ENCODE results near the gene MARCHF3.

The MARCHF3 gene

DNA sequence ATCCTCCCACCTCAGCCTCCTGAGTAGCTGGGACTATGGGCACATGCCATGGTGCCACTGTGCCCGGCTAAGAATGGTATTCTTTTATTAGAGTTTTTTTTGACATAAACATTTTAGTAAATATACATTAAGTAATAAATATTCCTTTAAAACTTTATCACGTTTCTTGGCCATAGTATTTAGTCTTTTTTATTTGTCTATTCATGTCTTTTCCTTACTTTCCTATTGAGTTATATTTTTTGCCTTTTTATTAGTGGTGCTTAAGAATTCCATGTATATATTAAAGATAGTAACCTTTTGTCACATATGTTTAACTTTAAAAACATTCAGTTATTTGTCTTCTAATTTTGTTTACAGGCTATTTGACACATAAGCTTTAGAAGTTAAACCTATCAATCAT, 73.4 kb downstream of the MARCHF3 start:
- Histone ChIP-seq H3K27me3 (no peaks in the 10 kb centered on the region), H3K4me1 (no peaks in the 10 kb centered on the region), H3K27ac (no peak overlapping the region), H3K4me3 (no peak overlapping the region), H3K36me3 (no peaks in the 10 kb centered on the region), H3K9me3 (no peaks in the 10 kb centered on the region)
- intact Hi-C loops (cut with DNase I; ENCODE audit: low total_unique reads) = no loop called here
- DNase-seq = no peak
- TF ChIP-seq, protein P1, sequence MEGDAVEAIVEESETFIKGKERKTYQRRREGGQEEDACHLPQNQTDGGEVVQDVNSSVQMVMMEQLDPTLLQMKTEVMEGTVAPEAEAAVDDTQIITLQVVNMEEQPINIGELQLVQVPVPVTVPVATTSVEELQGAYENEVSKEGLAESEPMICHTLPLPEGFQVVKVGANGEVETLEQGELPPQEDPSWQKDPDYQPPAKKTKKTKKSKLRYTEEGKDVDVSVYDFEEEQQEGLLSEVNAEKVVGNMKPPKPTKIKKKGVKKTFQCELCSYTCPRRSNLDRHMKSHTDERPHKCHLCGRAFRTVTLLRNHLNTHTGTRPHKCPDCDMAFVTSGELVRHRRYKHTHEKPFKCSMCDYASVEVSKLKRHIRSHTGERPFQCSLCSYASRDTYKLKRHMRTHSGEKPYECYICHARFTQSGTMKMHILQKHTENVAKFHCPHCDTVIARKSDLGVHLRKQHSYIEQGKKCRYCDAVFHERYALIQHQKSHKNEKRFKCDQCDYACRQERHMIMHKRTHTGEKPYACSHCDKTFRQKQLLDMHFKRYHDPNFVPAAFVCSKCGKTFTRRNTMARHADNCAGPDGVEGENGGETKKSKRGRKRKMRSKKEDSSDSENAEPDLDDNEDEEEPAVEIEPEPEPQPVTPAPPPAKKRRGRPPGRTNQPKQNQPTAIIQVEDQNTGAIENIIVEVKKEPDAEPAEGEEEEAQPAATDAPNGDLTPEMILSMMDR (IDR thresholded peaks at IDR 0.05) = no peak

DNA sequence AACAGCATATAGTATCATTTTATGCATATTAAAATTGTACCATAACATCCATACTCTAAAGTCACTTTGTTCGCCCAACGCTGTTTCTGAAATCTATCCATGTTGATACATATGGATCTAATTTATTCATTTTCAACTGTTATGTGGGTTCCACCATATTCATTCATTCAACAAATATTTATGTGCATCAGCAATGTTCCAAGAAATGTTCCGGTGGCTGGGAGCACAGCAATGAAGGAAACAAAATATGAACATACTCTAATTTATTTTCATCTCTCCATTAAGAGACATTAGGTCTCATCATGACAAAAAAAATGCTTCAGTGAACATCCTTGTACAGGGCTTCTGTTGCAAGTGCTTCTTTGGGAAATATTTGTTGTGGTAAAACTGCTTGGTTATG, 75.4 kb downstream of the MARCHF3 start:
- intact Hi-C loops (cut with DNase I; ENCODE audit: low total_unique reads) = no loop called here

DNA sequence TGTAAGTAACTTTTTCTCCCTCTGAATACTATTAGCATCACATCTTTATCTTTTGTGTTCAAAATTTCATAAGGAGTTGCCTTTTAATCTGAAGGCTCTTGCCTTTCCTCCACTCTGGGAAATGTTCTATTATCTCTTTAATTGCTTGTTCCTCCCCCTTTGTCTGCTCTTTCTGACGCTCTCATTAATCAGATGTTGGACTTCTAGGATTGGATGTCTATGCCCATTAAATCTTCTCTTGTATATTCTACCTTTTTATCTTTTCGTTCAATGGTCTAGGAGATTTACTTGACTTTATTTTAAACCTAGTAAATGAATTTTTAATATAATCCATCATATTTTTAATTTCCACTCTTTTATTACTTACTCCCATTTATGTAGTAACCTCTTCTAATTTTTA, 76.7 kb downstream of the MARCHF3 start:
- intact Hi-C loops (cut with DNase I; ENCODE audit: low total_unique reads) = no loop called here
- Histone ChIP-seq H3K4me3 (no peak overlapping the region), H3K27me3 (no peaks in the 10 kb centered on the region), H3K36me3 (no peaks in the 10 kb centered on the region), H3K27ac (no peak overlapping the region), H3K4me1 (no peaks in the 10 kb centered on the region), H3K9me3 (no peaks in the 10 kb centered on the region)
- TF ChIP-seq, protein P1 (IDR thresholded peaks at IDR 0.05) = no peak
- no peak for DNase-seq

More for the DNA sequence above, 75.4 kb downstream of the MARCHF3 start:
- Histone ChIP-seq H3K9me3 (no peaks in the 10 kb centered on the region), H3K27me3 (no peaks in the 10 kb centered on the region), H3K4me3 (no peak overlapping the region), H3K36me3 (no peaks in the 10 kb centered on the region), H3K27ac (no peak overlapping the region), H3K4me1 (no peaks in the 10 kb centered on the region)
- TF ChIP-seq, protein P1 (IDR thresholded peaks at IDR 0.05) = no peak
- DNase-seq = no peak

DNA sequence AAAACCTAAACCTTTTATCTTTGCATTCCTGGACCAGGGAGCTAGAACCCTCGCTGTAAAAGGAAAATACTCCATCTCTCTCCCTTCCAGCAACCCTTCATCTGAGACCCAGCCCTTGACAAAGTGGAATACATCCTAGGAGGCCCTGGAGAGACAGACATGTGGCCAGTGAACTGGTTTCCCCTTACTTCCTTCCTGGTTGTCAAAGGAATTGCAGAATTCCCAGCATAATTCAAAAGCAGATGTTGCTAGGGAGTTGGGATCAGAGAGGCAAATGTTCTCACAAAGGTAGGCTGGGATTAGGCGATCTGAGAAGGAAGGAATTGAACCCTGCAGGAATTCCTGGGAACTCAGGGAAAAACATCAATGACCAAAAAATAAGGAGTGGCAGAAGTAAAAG, 80.9 kb downstream of the MARCHF3 start:
- DNase-seq = no peak
- intact Hi-C loops (cut with DNase I; ENCODE audit: low total_unique reads) = no loop called here
- Histone ChIP-seq H3K36me3 (no peaks in the 10 kb centered on the region), H3K27ac (no peak overlapping the region), H3K27me3 (no peaks in the 10 kb centered on the region), H3K9me3 (no peaks in the 10 kb centered on the region), H3K4me1 (no peaks in the 10 kb centered on the region), H3K4me3 (no peak overlapping the region)
- TF ChIP-seq, protein P1 (IDR thresholded peaks at IDR 0.05) = no peak

DNA sequence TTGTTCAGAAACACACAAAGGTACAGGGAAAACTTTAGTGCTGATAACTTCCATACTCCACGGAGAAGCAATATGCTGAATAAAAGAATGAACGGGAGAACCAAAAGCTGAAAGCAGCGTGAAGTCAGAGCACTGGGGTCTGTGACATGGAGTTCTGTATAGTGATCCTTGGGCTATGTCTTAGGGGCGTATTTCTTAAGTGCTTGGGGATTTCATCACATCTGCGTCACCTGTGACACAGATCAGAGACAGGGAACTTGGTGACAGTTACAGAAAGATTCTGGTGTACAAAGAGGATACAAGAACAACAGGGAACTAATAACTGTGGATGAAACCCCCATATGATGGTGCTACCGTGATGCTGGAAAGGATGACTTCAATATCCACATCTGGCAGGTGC, 81.9 kb downstream of the MARCHF3 start:
- no peak overlapping the region for H3K4me3 ChIP-seq
- H3K36me3 ChIP-seq = no peaks in the 10 kb centered on the region
- TF ChIP-seq, protein P1 (IDR thresholded peaks at IDR 0.05) = no peak
- no peak overlapping the region for H3K27ac ChIP-seq
- no peak for DNase-seq
- H3K4me1 ChIP-seq = no peaks in the 10 kb centered on the region
- H3K9me3 ChIP-seq = no peaks in the 10 kb centered on the region
- H3K27me3 ChIP-seq = no peaks in the 10 kb centered on the region
- intact Hi-C loops (cut with DNase I; ENCODE audit: low total_unique reads) = no loop called here

DNA sequence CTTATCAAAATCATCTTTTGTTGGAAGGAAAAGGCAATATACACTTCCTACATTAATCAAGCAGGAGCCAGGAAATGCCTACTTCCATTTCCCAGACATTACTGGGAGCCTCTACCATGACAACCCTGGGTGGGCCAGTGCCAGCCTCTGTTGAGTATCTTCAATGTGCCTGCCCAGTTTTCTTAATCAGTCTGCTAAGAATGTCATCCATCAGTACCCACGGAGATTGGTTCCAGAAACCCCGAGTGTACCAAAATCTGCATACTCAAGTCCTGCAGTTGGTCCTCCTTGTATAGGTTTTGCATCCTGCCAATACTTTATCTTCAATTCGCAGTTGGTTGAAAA, 82.4 kb downstream of the MARCHF3 start:
- TF ChIP-seq, protein P1 (IDR thresholded peaks at IDR 0.05) = no peak
- intact Hi-C loops (cut with DNase I; ENCODE audit: low total_unique reads) = no loop called here
- Histone ChIP-seq H3K4me1 (no peaks in the 10 kb centered on the region), H3K9me3 (no peaks in the 10 kb centered on the region), H3K27me3 (no peaks in the 10 kb centered on the region), H3K36me3 (no peaks in the 10 kb centered on the region), H3K4me3 (no peak overlapping the region), H3K27ac (no peak overlapping the region)
- no peak for DNase-seq

Measured in tibial artery (tissue), 4 donors.